ENCODE results near the gene FABP3. TPM values are rescaled to one million over a fixed set of nuclear protein-coding genes. Genes with fewer than 3 reads are reported as not detected.

The FABP3 gene
- total and polyA plus RNA-seq, 10 of the 15 experiments (the other 5 are each of a cell fraction or from before 2014, with no cell fraction given), result 0.36 to 1.2 (median 0.67) TPM; not detected in 2

- TF ChIP-seq POLR2A (IDR thresholded peaks at IDR 0.05; ENCODE audit: low read depth, low read length) (no peak), PKNOX1 (IDR thresholded peaks at IDR 0.05) (no peak), EED (IDR thresholded peaks at IDR 0.05; ENCODE audit: low read depth) (no peak), ATF2 (IDR thresholded peaks at IDR 0.05; ENCODE audit: low read length) (no peak), E2F4 (IDR thresholded peaks at IDR 0.05; ENCODE audit: low read depth, low read length) (no peak), RFX5 (IDR thresholded peaks at IDR 0.05; ENCODE audit: low read depth, low read length) (no peak), SKIL (IDR thresholded peaks at IDR 0.05; ENCODE audit: low read depth, poor library complexity, severe bottlenecking) (no peak), CEBPZ (IDR thresholded peaks at IDR 0.05; ENCODE audit: low read depth, low read length) (no peak), SPI1 (IDR thresholded peaks at IDR 0.05; ENCODE audit: borderline replicate concordance, insufficient read depth, low read depth, low read length) (no peak), HDGF (IDR thresholded peaks at IDR 0.05) (no peak), IRF4 (IDR thresholded peaks at IDR 0.05; ENCODE audit: low read depth, low read length) (no peak), DPF2 (IDR thresholded peaks at IDR 0.05) (no peak), SP1 (IDR thresholded peaks at IDR 0.05; ENCODE audit: low read depth, low read length) (no peak), EZH2 (IDR thresholded peaks at IDR 0.05; ENCODE audit: borderline replicate concordance, control insufficient read depth, low read depth, low read length) (no peak), BMI1 (IDR thresholded peaks at IDR 0.05; ENCODE audit: borderline replicate concordance) (no peak), USF2 (IDR thresholded peaks at IDR 0.05; ENCODE audit: borderline replicate concordance, low read depth, low read length) (no peak)
- Histone ChIP-seq H3K36me3 (ENCODE audit: control insufficient read depth in 2 of 2, insufficient read depth in 2 of 2, low read length in 1 of 2) (peaks cover 0 to 3% of the 10 kb centered on the region in 2 experiments; a peak in 2 of 4 replicates), H3K4me1 (ENCODE audit: control insufficient read depth, insufficient read depth, low read length) (no peaks in the 10 kb centered on the region), H3K9me3 (replicated peaks; ENCODE audit: control insufficient read depth, insufficient read depth, low read length) (no peaks in the 10 kb centered on the region), H2AFZ (ENCODE audit: control insufficient read depth, low read depth, low read length) (no peak overlapping the region), H3K4me2 (ENCODE audit: control insufficient read depth, insufficient read depth) (no peak overlapping the region), H3K27me3 (replicated peaks in 1 of 2; ENCODE audit: control insufficient read depth in 2 of 2, insufficient read depth in 2 of 2, low read length in 1 of 2) (no peaks in the 10 kb centered on the region), H3K9ac (ENCODE audit: control insufficient read depth, insufficient read depth, low read length) (no peak overlapping the region), H3K27ac (ENCODE audit: control insufficient read depth, insufficient read depth) (no peak overlapping the region), H3K4me3 (no peak overlapping the region), H3K79me2 (ENCODE audit: control insufficient read depth, insufficient read depth, low read length) (no peaks in the 10 kb centered on the region), H4K20me1 (ENCODE audit: control insufficient read depth, insufficient read depth) (no peaks in the 10 kb centered on the region)
- SMC1A ChIA-PET (ENCODE audit: uncharacterized antibody, unreplicated experiment), result no interaction called here
- RAD21 ChIA-PET (ENCODE audit: unreplicated experiment), result no interaction called here
- no peak for DNase-seq (ENCODE audit: low read depth, low spot score)
- CTCF ChIA-PET, result no interaction called here
- FAIRE-seq, result no peak
- POLR2A ChIA-PET, result no interaction called here
- no TSS peak for BruUV-seq (replicated peaks)
- intact Hi-C loops (cut with micrococcal nuclease; ENCODE audit: unreplicated experiment) (no loop called here), in situ Hi-C loops (cut with MboI) (no loop called here)
- no peak for ATAC-seq
- 96% methylated on average over 3 of the region's 3 CpGs for WGBS (ENCODE audit: insufficient coverage, insufficient replicate concordance, low lambda C conversion rate, missing lambda C conversion rate)
These were observed 18.6 kb downstream of the FABP3 start for GRCh38 chr1:31354283-31354682.

Data from GM12878 (cell line).